GM12874 (cell line): ENCODE results near the gene DCTN5.

Source experiments
- TF ChIP-seq, protein P1 (sequence below): IDR thresholded peaks from 2 replicates; pipeline ENCODE4 v1.5.1; 2011; ENCODE audit warnings: low read depth, mild to moderate bottlenecking, control low read depth, low read length, moderate library complexity; ENCODE audit not compliant: insufficient read depth

The DCTN5 gene

DNA sequence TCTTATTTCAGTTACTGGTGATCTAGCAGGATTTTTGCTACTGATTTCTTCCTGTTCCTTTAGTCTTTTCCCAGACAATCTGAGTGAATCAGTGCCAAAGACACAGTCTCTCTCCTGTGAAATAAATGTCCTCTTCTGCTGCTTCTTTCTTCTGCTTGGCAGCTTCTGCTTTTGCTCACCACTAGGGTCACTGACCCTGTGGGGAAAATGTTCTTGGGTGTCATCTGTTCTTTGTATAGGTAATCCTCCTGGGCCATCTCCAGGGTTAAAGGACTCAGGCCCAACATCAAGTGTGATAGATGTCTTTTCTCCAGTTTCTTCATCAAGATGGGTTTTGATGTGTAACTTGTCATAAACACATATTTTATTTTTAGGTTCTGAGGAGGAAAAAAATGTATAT lies 5.3 kb upstream of the DCTN5 start:
- TF ChIP-seq, protein P1, sequence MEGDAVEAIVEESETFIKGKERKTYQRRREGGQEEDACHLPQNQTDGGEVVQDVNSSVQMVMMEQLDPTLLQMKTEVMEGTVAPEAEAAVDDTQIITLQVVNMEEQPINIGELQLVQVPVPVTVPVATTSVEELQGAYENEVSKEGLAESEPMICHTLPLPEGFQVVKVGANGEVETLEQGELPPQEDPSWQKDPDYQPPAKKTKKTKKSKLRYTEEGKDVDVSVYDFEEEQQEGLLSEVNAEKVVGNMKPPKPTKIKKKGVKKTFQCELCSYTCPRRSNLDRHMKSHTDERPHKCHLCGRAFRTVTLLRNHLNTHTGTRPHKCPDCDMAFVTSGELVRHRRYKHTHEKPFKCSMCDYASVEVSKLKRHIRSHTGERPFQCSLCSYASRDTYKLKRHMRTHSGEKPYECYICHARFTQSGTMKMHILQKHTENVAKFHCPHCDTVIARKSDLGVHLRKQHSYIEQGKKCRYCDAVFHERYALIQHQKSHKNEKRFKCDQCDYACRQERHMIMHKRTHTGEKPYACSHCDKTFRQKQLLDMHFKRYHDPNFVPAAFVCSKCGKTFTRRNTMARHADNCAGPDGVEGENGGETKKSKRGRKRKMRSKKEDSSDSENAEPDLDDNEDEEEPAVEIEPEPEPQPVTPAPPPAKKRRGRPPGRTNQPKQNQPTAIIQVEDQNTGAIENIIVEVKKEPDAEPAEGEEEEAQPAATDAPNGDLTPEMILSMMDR: no peak

DNA sequence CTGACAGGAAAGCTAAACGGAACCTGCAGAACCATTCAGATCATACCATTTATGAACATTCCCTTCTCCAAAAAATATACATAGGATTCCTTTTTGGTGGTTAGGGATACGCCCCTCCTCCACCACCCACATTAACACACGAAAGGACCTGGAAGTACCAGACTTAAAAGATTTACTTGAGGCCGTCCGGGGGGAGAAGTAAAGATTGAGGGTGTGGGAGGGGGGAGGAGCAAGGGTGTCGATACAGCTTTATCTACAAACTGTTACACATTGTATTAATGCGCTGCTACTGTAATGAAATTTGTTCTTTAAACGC lies 693 bp upstream of the DCTN5 start:
- TF ChIP-seq, protein P1: no peak

DNA sequence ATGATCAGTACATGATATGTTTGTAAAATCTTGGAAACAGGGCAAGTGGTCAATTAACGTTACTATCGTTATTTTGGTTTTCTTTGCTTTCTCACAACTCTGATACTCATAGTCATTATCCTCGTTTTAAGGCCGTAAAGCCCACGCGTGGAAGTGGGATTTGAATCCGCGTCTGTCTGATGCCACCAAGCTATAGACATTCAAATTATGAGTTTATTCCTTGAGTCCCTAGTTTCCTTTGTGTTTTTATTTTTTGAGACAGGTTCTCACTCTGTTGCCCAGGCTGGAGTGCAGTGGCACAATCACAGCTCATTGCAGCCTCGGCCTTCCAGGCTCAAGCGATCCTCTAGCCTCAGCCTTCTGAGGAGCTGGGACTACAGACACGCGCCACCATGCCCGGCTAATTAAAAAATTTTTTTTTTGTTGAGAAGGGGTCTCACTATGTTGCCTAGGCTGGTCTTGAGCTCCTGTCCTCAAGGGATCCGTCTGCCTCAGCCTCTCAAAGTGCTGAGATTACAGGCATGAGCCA lies 1.0 kb downstream of the DCTN5 start:
- TF ChIP-seq, protein P1: no peak

GRCh38 chr16:23650674-23651416 lies 9.6 kb downstream of the DCTN5 start:
- TF ChIP-seq, protein P1: no peak

DNA sequence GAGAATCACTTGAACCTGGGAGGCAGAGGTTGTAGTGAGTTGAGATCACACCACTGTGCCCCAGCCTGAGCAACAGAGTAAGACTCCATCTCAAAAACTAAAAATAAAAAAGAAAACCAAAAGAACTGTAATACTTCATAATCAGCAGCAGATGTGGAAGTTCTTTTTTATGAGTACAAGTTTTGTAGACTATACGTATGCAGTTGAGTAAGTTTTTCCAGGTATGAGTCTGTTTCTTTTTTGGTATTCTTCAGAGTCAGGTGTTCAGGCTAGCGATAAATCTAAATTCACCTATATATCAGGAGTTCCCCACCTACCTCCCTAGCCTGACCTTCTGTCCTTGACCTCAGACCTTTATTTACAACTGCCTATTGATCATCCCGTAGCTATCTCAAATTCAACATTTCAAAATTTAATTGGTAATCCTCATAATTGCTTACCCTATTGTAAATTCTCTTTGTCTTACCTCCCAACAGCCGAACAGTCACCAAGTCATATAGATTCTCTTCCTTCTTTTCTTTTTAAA lies 10.7 kb downstream of the DCTN5 start:
- TF ChIP-seq, protein P1: no peak

DNA sequence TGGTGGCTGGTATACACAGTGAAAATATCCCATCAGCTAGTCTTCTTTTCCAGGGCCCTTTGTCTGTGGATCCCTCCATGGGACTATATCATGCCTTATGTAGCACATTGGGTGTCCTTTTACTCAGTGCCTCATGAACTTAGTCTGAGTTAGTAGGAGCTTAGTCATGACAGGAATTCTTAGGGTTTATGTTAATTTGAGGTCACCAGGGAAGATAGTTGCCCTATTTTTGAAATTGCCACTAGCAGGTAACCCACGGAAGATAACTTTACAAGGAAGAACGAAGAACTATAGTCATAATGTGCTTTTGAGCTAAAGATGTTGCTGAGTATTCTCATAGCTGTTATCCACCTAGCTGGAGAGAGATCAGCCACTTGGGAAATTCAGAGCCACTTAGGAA lies 22.7 kb downstream of the DCTN5 start:
- TF ChIP-seq, protein P1: no peak

GRCh38 chr16:23666571-23667354 lies 25.5 kb downstream of the DCTN5 start:
- TF ChIP-seq, protein P1: no peak
